D721Med (cell line): ENCODE data around the gene NAA15.
"Not testable (repeated sequence)": the region's sequence is repeated elsewhere in the genome, so short reads cannot be mapped to it uniquely, and the experiment has no call there.

Experiments
- DNase-seq: peaks from one replicate; pipeline ENCODE4 v3.0.0; 2011; ENCODE audit warnings: low spot score; ENCODE audit not compliant: insufficient read length
- FAIRE-seq: peaks from 2 replicates; lab custom pipeline; 2011; peaks lifted over from hg19 to GRCh38; lab: Jason Lieb, UNC
- CTCF ChIP-seq: IDR thresholded peaks from 2 replicates; pipeline ENCODE4 v1.5.1; 2012; ENCODE audit warnings: mild to moderate bottlenecking, control low read depth; ENCODE audit not compliant: insufficient read depth; ENCODE audit errors: missing control alignments

NAA15 gene

GRCh38 chr4:139419388-139419914 is 118.1 kb downstream of the NAA15 start:
- FAIRE-seq, result no peak
- TF ChIP-seq CTCF, result no peak
- no peak for DNase-seq

DNA sequence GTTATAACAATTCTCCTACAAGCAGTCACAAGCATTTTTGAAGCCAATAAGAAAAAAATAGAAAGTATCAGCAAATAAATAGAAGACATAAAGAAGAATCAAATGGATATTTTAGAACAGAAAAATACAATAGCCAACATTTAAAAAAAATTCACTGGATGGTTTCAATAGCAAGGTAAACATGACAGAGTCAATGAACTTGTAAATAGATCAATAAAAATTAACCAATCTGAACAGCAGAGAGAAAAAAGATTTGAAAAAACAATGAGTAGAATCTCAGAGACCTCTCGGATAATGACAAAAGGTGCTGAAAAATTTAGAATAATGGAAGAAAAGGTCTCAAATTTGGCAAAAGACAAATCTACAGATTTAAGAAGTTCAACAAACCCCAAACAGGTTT is 119.3 kb downstream of the NAA15 start:
- TF ChIP-seq CTCF, result no peak
- DNase-seq (no peak), FAIRE-seq (no peak)

- FAIRE-seq (no peak), DNase-seq (no peak)
- no peak for TF ChIP-seq CTCF
Observed at GRCh38 chr4:139436122-139436521, 134.8 kb downstream of the NAA15 start.

DNA sequence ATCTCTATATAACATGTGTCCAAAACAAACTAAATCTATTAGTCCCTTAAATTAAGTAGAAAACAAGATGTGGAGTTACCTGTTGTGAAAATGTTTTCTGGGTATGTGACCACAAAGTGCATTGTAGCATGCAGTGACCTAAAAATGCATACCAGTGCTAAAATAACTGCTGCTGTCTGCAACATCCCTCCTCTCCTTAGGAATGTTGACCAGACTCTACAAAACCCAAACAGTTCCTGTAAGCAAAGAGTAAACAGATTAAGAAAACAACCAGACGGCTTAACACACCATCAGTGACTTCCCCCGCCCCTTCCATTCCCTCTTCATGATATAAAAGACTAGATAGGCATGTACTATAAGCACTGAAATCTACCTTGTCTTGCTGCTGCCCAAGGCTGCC is 136.8 kb downstream of the NAA15 start:
- TF ChIP-seq CTCF, result no peak
- FAIRE-seq (no peak), DNase-seq (no peak)

DNA sequence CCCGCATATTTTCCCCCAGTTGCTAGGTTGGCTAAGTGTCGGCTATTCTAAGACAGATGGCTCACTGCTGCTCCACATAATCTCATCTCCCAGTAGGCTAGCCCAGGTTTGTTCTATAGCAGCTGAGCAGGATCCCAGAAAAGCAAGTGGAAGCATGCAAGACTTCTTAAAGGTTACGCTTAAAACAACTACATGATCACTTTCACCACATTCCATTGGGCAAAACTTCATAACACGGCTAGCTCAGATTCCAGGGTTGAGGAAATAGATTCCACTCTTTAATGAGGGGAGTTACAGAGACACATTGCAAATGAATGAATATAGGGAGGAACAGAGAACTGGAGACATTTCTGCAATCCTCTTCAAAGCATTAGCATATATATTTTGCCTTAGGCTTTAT is 139.7 kb downstream of the NAA15 start:
- FAIRE-seq (no peak), DNase-seq (no peak)
- no peak for TF ChIP-seq CTCF

DNA sequence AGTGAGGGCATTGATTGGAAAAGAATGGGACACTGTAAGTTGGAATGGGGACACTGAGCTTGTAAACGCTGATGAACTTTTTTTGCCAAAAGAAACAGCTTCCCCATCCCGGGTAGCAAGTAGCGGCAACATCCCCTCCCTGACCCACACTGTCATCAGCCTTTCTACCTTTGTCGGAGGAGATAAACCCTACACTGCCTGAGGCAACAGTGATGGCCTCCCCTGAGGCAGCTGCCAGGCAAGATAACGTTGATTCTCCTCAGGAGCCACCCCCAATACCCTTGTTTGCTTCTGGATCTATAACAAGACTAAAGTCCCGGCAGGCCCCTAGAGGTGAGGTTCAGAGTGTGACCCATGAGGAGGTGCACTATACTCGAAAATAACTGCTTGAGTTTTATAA is 142.4 kb downstream of the NAA15 start:
- no peak for DNase-seq
- FAIRE-seq, result no peak
- no peak for TF ChIP-seq CTCF

- FAIRE-seq, DNase-seq: not testable (repeated sequence)
Observed at GRCh38 chr4:139444881-139445280, 143.6 kb downstream of the NAA15 start.

DNA sequence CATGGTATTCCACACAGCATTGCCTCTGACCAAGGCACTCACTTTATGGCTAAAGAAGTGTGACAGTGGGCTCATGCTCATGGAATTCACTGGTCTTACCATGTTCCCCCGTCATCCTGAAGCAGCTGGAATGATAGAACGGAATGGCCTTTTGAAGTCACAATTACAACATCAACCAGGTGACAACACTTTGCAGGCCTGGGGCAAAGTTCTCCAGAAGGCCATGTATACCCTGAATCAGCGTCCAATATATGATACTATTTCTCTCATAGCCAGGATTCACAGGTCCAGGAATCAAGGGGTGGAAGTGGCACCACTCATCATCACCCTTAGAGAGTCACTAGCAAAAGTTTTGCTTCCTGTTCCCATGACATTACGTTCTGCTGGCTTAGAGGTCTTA is 145.8 kb downstream of the NAA15 start:
- not testable (repeated sequence) for DNase-seq, FAIRE-seq
